HepG2 (cell line): ENCODE data around the gene HOXD8. TPM values are rescaled to one million over a fixed set of nuclear protein-coding genes. Genes with fewer than 3 reads are reported as not detected.

ENCODE experiments used
- ADNP ChIP-seq: sonication (generic); formaldehyde crosslinking; IDR thresholded peaks from 2 replicates; pipeline ENCODE4 v1.4.0; 2020; ENCODE audit warnings: missing genetic modification reagents
- ATRX ChIP-seq: sonication (generic); formaldehyde crosslinking; IDR thresholded peaks from 2 replicates; pipeline ENCODE4 v1.4.0; 2020; ENCODE audit warnings: missing genetic modification reagents, borderline replicate concordance
- GLI4 ChIP-seq: sonication (generic); formaldehyde crosslinking; IDR thresholded peaks from 2 replicates; pipeline ENCODE4 v1.5.1; 2020; ENCODE audit warnings: missing genetic modification reagents, mild to moderate bottlenecking, moderate library complexity, borderline replicate concordance
- SPEN ChIP-seq: sonication (generic); formaldehyde crosslinking; IDR thresholded peaks from 2 replicates; pipeline ENCODE4 v1.5.1; 2020; ENCODE audit warnings: low read depth, mild to moderate bottlenecking, missing genetic modification reagents
- ZFP90 ChIP-seq: sonication (generic); formaldehyde crosslinking; IDR thresholded peaks from 2 replicates; pipeline ENCODE4 v1.8.0; 2022; ENCODE audit warnings: missing genetic modification reagents, mild to moderate bottlenecking, inconsistent platforms, borderline replicate concordance
- ZNF660 ChIP-seq: sonication (generic); formaldehyde crosslinking; IDR thresholded peaks from 2 replicates; pipeline ENCODE4 v1.5.1; 2020; ENCODE audit warnings: mild to moderate bottlenecking, low read depth, missing genetic modification reagents, borderline replicate concordance
- ZSCAN31 ChIP-seq: sonication (generic); formaldehyde crosslinking; IDR thresholded peaks from 2 replicates; pipeline ENCODE4 v1.5.0; 2020; ENCODE audit warnings: low read depth, mild to moderate bottlenecking, missing genetic modification reagents
- polyA plus RNA-seq, 8 experiments: library from polyadenylated mRNA; depleted of rRNA in 3 of 8; stranded (reverse) in 7 of 8; unstranded in 1 of 8; fragments of >200 nt; fragmentation: Illumina TruSeq in 4 of 8; extraction: Trizol in 4 of 8; gene quantifications; 2 replicates each; pipeline versions ENCODE4 v1.2.1 to v1.2.3, GENCODE V29; 2011 to 2016; ENCODE audit warnings: low read depth in 4 of 8, missing spikeins in 1 of 8, mixed read lengths in 1 of 8; ENCODE audit not compliant: insufficient read depth in 1 of 8
- total RNA-seq, 5 experiments: library from RNA; depleted of rRNA; stranded (reverse); fragments of >200 nt; fragmentation: Illumina TruSeq; extraction: Trizol; gene quantifications; 2 replicates each; pipeline ENCODE4 v1.2.3, GENCODE V29; 2016; ENCODE audit warnings: low read depth in 1 of 5
- TF ChIP-seq, protein P1 (sequence below): sonication (generic); formaldehyde crosslinking; IDR thresholded peaks from 2 replicates; pipeline ENCODE4 v1.4.0; 2020; ENCODE audit warnings: missing genetic modification reagents
- TF ChIP-seq, protein P2 (sequence below): IDR thresholded peaks from 2 replicates; pipeline ENCODE4 v1.4.0; 2020; ENCODE audit warnings: mild to moderate bottlenecking, missing genetic modification reagents
- TF ChIP-seq, protein P3 (sequence below): sonication (generic); formaldehyde crosslinking; IDR thresholded peaks from 2 replicates; pipeline ENCODE4 v1.5.0; 2020; ENCODE audit warnings: missing genetic modification reagents

The HOXD8 gene
- total and polyA plus RNA-seq, 2 of the 13 experiments (the other 11 are each of a cell fraction or from before 2014, with no cell fraction given): not detected

DNA sequence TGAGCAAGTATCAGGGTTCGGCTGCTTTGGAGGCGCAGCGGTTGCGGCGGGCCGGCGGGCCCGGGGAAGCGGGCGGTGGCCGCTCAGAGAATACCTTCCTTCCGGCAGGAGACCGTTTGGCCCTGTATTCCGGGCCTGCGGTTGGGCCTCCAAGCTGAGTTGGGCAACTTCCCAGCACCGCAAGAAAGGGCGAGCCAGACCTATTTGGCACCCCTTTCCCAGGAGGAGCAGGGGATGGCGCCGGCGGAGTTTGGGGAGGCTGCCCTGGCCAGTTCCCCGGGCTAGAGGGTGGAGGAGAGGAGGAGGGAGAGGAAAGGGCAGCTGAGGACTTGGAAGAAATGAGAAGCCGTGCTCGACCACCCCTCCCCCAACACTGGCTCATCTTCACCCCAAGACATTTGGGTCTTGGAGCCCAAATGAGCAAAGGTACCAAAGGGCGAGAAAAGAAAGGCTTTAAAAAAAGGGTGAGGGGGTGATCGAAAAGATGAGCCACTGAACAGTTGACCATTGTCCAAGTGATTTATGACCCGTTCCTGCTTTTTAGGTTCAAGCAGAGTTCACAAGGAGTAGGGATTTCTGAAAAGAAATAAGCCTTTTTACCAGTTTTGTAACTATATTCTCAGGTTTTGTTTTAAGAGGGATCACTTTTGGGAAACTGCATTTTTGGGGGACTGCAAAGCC lies 36.0 kb downstream of the HOXD8 start (continued):
- TF ChIP-seq ZNF660 (CRISPR knock-in tag) (no peak), SPEN (CRISPR knock-in tag) (no peak), ZSCAN31 (CRISPR knock-in tag) (no peak), ZFP90 (CRISPR knock-in tag) (no peak), ADNP (no peak), ATRX (CRISPR knock-in tag) (no peak), GLI4 (CRISPR knock-in tag) (no peak)
- TF ChIP-seq, protein P1, sequence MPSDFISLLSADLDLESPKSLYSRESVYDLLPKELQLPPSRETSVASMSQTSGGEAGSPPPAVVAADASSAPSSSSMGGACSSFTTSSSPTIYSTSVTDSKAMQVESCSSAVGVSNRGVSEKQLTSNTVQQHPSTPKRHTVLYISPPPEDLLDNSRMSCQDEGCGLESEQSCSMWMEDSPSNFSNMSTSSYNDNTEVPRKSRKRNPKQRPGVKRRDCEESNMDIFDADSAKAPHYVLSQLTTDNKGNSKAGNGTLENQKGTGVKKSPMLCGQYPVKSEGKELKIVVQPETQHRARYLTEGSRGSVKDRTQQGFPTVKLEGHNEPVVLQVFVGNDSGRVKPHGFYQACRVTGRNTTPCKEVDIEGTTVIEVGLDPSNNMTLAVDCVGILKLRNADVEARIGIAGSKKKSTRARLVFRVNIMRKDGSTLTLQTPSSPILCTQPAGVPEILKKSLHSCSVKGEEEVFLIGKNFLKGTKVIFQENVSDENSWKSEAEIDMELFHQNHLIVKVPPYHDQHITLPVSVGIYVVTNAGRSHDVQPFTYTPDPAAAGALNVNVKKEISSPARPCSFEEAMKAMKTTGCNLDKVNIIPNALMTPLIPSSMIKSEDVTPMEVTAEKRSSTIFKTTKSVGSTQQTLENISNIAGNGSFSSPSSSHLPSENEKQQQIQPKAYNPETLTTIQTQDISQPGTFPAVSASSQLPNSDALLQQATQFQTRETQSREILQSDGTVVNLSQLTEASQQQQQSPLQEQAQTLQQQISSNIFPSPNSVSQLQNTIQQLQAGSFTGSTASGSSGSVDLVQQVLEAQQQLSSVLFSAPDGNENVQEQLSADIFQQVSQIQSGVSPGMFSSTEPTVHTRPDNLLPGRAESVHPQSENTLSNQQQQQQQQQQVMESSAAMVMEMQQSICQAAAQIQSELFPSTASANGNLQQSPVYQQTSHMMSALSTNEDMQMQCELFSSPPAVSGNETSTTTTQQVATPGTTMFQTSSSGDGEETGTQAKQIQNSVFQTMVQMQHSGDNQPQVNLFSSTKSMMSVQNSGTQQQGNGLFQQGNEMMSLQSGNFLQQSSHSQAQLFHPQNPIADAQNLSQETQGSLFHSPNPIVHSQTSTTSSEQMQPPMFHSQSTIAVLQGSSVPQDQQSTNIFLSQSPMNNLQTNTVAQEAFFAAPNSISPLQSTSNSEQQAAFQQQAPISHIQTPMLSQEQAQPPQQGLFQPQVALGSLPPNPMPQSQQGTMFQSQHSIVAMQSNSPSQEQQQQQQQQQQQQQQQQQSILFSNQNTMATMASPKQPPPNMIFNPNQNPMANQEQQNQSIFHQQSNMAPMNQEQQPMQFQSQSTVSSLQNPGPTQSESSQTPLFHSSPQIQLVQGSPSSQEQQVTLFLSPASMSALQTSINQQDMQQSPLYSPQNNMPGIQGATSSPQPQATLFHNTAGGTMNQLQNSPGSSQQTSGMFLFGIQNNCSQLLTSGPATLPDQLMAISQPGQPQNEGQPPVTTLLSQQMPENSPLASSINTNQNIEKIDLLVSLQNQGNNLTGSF (CRISPR knock-in tag): no peak
- TF ChIP-seq, protein P2, sequence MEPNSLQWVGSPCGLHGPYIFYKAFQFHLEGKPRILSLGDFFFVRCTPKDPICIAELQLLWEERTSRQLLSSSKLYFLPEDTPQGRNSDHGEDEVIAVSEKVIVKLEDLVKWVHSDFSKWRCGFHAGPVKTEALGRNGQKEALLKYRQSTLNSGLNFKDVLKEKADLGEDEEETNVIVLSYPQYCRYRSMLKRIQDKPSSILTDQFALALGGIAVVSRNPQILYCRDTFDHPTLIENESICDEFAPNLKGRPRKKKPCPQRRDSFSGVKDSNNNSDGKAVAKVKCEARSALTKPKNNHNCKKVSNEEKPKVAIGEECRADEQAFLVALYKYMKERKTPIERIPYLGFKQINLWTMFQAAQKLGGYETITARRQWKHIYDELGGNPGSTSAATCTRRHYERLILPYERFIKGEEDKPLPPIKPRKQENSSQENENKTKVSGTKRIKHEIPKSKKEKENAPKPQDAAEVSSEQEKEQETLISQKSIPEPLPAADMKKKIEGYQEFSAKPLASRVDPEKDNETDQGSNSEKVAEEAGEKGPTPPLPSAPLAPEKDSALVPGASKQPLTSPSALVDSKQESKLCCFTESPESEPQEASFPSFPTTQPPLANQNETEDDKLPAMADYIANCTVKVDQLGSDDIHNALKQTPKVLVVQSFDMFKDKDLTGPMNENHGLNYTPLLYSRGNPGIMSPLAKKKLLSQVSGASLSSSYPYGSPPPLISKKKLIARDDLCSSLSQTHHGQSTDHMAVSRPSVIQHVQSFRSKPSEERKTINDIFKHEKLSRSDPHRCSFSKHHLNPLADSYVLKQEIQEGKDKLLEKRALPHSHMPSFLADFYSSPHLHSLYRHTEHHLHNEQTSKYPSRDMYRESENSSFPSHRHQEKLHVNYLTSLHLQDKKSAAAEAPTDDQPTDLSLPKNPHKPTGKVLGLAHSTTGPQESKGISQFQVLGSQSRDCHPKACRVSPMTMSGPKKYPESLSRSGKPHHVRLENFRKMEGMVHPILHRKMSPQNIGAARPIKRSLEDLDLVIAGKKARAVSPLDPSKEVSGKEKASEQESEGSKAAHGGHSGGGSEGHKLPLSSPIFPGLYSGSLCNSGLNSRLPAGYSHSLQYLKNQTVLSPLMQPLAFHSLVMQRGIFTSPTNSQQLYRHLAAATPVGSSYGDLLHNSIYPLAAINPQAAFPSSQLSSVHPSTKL (CRISPR knock-in tag): no peak
- TF ChIP-seq, protein P3, sequence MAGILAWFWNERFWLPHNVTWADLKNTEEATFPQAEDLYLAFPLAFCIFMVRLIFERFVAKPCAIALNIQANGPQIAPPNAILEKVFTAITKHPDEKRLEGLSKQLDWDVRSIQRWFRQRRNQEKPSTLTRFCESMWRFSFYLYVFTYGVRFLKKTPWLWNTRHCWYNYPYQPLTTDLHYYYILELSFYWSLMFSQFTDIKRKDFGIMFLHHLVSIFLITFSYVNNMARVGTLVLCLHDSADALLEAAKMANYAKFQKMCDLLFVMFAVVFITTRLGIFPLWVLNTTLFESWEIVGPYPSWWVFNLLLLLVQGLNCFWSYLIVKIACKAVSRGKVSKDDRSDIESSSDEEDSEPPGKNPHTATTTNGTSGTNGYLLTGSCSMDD: no peak
